Spinal cord (tissue), 10 donors: ENCODE measurements around the gene MYOCOS. TPM values are rescaled to one million over a fixed set of nuclear protein-coding genes. Genes with fewer than 3 reads are reported as not detected.

Source experiments
- DNase-seq, 6 donors: peaks; one replicate each; pipeline versions ENCODE4 v3.0.0 to v3.0.0-alpha.2; 2013 to 2015; ENCODE audit warnings: low spot score in 6 of 6, low read depth in 4 of 6
- H3K27ac ChIP-seq: one replicate; pipeline ENCODE4 v1.5.1; 2013; ENCODE audit warnings: low read depth, low read length, control low read depth
- H3K27me3 ChIP-seq: one replicate; pipeline ENCODE4 v1.6.1; 2013; ENCODE audit warnings: low read length; ENCODE audit not compliant: control insufficient read depth, insufficient read depth
- H3K36me3 ChIP-seq: one replicate; pipeline ENCODE4 v1.6.1; 2013; ENCODE audit warnings: low read length; ENCODE audit not compliant: control insufficient read depth, insufficient read depth
- H3K4me1 ChIP-seq: one replicate; pipeline ENCODE4 v1.6.1; 2013; ENCODE audit warnings: low read length; ENCODE audit not compliant: control insufficient read depth, insufficient read depth
- H3K4me3 ChIP-seq: one replicate; pipeline ENCODE4 v1.5.1; 2013; ENCODE audit warnings: low read depth, low read length, control low read depth
- H3K9me3 ChIP-seq: one replicate; pipeline ENCODE4 v1.6.1; 2013; ENCODE audit warnings: low read length; ENCODE audit not compliant: control insufficient read depth, insufficient read depth
- WGBS: methylation state at CpG from one replicate; pipeline ENCODE4 v1.1.5; 2013; ENCODE audit warnings: missing lambda C conversion rate; ENCODE audit not compliant: insufficient coverage; 5-methylcytosine and 5-hydroxymethylcytosine counted together
- long read RNA-seq, 4 donors: transcript quantifications; one replicate each; lab custom pipeline, GENCODE V29; 2026
- polyA plus RNA-seq, 2 donors: library from polyadenylated mRNA; unstranded; fragments of 120-200 nt; gene quantifications; one replicate each; pipeline ENCODE4 v1.2.1, GENCODE V29; 2013; ENCODE audit not compliant: insufficient read length in 2 of 2
- total RNA-seq, 2 donors: library from RNA; depleted of rRNA in 1 of 2; stranded (reverse); fragments of 120-200 nt in 1 of 2; fragments of >200 nt in 1 of 2; gene quantifications; one replicate each; pipeline versions ENCODE4 v1.2.3 to v1.2.4, GENCODE V29; 2013 to 2014
- donor health status: healthy.

Gene MYOCOS
- total RNA-seq (not detected), polyA plus RNA-seq (under 1 TPM in 1 of 2 donors, not detected in 1; 0.27 TPM)
- long read RNA-seq, donor 1, result 0 reads
- long read RNA-seq, donor 2, result 0 reads
- long read RNA-seq, donor 3, result 0 reads
- long read RNA-seq, donor 4, result 0 reads

- Histone ChIP-seq H3K4me1 (no peaks in the 10 kb centered on the region), H3K27ac (no peak within 1 kb of the TSS), H3K36me3 (no peaks in the 10 kb centered on the region), H3K9me3 (no peaks in the 10 kb centered on the region), H3K4me3 (no peak within 1 kb of the TSS), H3K27me3 (no peaks in the 10 kb centered on the region)
- WGBS, result 46% methylated on average over 5 of the region's 7 CpGs
- no peak for DNase-seq
These were observed at the start of gene MYOCOS for GRCh38 chr1:171622152-171622462. MYOCOS (plus strand) TSS chr1:171622243; CDS start chr1:171623884, 1,641 bp downstream.

- no peaks in the 10 kb centered on the region for H3K9me3 ChIP-seq
- no peak for DNase-seq
- no peaks in the 10 kb centered on the region for H3K4me1 ChIP-seq
- no peak overlapping the region for H3K4me3 ChIP-seq
- H3K36me3 ChIP-seq, result peaks cover 26% of the 10 kb centered on the region
- no CpG with 5 or more reads among the region's 1 CpG for WGBS
- H3K27me3 ChIP-seq, result no peaks in the 10 kb centered on the region
- no peak overlapping the region for H3K27ac ChIP-seq
These were observed 45.9 kb upstream of the MYOCOS start for GRCh38 chr1:171576144-171576543.

DNA sequence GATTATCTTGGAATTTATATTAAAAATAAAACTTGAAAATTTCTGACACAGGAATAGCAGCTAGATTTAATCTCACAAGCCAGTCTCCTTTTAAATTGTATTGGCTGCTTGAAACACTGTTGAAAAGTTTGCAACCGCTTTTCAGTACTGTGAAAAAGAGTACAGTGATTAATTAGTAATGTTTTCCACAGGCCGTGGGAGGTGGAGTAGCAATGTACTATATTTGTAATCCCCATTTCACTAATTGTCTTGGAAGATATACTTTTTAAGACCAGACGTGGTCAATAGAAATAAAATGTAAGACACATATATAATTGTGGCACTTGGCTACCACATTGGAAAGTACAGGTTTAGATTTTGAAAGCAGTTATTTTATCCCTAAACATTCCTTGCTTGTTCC, 40.8 kb upstream of the MYOCOS start:
- Histone ChIP-seq H3K9me3 (no peaks in the 10 kb centered on the region), H3K4me3 (no peak overlapping the region), H3K4me1 (no peaks in the 10 kb centered on the region), H3K36me3 (peaks cover 26% of the 10 kb centered on the region), H3K27ac (peak overlapping the region; percentile 12), H3K27me3 (no peaks in the 10 kb centered on the region)
- no peak for DNase-seq
- no CpG with 5 or more reads among the region's 3 CpGs for WGBS

DNA sequence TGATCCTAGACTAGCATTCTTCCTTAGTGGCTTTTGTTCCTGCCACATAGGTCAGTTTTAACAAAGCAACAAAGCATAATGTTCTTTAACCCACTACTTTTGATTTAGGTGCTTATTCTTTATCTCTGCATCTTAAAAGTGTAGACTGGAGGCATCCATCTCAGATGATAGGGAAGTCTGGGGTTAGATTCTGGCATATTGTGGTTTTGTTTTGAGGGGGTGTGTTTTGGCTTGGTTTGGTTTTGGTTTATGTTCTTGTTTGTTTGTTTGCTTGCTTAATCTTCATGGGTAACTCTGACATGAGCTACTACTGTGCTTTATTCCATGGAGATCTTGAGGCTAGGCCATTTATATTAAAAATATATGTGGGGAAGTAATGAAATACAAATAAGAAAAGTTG, 40.3 kb upstream of the MYOCOS start:
- Histone ChIP-seq H3K9me3 (no peaks in the 10 kb centered on the region), H3K36me3 (peaks cover 26% of the 10 kb centered on the region), H3K27ac (peak overlapping the region; percentile 12), H3K27me3 (no peaks in the 10 kb centered on the region), H3K4me1 (no peaks in the 10 kb centered on the region), H3K4me3 (no peak overlapping the region)
- DNase-seq, result no peak

DNA sequence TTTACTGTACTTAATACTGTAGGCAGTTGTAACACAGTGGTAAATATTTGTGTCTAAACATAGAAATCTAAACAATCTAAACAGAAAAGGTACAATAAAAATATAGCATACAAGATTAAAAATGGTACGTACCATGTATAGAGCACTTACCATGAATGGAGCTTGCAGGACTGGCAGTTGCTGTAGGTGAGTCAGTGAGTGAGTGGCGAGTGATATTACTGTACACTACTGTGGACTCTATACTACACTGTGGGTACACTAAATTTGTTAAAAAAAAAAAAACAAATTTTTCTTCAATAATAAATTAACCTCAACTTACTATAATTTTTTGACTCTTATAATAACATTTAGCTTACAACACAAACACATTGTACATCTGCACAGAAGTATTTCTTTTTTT, 39.5 kb upstream of the MYOCOS start:
- Histone ChIP-seq H3K4me1 (no peaks in the 10 kb centered on the region), H3K36me3 (peaks cover 25% of the 10 kb centered on the region), H3K27me3 (no peaks in the 10 kb centered on the region), H3K9me3 (no peaks in the 10 kb centered on the region), H3K4me3 (no peak overlapping the region), H3K27ac (peak overlapping the region; percentile 12)
- DNase-seq, result no peak
- no CpG with 5 or more reads among the region's 2 CpGs for WGBS

- no peak overlapping the region for H3K27ac ChIP-seq
- H3K27me3 ChIP-seq, result no peaks in the 10 kb centered on the region
- H3K9me3 ChIP-seq, result no peaks in the 10 kb centered on the region
- 20% methylated on average over 1 of the region's 1 CpG for WGBS
- no peaks in the 10 kb centered on the region for H3K4me1 ChIP-seq
- no peak overlapping the region for H3K4me3 ChIP-seq
- peak in 1 of 6 donors; percentile 73 for DNase-seq
- H3K36me3 ChIP-seq, result peaks cover 19% of the 10 kb centered on the region
These were observed 38.3 kb upstream of the MYOCOS start for GRCh38 chr1:171583591-171584201.

DNA sequence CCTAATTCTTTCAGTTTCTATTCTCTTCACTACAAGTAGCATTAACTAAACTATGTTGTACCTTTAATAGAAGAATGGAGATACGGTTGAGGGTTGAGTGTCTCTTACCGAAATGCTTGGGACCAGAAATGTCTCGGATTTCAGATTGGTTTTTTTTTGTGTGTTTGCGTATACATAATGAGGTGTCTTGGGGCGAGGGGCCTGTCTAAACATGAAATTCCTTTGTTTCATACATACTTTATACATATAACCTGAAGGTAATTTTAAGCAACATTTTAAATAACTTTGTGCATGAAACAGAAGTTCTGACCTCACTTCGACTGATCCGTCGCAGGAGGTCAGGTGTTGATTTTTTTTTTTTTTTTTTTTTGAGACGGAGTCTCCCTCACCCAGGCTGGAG, 36.3 kb upstream of the MYOCOS start:
- DNase-seq, result no peak
- no peaks in the 10 kb centered on the region for H3K27me3 ChIP-seq
- no peak overlapping the region for H3K27ac ChIP-seq
- no peaks in the 10 kb centered on the region for H3K4me1 ChIP-seq
- no peaks in the 10 kb centered on the region for H3K9me3 ChIP-seq
- peaks cover 23% of the 10 kb centered on the region for H3K36me3 ChIP-seq
- H3K4me3 ChIP-seq, result no peak overlapping the region
- no CpG with 5 or more reads among the region's 9 CpGs for WGBS

DNA sequence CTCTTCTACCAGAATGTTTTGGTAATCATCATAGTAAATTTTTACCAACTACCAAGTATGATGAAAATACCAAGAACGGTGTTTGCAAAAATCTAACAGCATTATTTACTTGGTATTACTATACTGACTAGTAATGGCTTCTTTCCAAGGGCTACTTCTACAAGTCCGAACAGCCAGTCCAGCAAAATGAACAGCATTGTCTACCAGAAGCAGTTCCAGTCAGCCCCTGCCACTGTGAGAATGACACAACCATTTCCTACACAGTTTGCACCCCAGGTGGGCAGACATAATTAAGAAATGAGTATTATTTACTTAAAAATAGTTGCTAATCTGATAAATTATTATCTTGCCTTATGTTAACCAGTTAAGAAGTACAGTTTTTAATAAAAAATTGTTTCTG, 33.8 kb upstream of the MYOCOS start:
- DNase-seq, result no peak
- Histone ChIP-seq H3K4me3 (no peak overlapping the region), H3K4me1 (no peaks in the 10 kb centered on the region), H3K27me3 (no peaks in the 10 kb centered on the region), H3K27ac (no peak overlapping the region), H3K36me3 (peaks cover 28% of the 10 kb centered on the region), H3K9me3 (no peaks in the 10 kb centered on the region)
- 100% methylated on average over 1 of the region's 2 CpGs for WGBS

DNA sequence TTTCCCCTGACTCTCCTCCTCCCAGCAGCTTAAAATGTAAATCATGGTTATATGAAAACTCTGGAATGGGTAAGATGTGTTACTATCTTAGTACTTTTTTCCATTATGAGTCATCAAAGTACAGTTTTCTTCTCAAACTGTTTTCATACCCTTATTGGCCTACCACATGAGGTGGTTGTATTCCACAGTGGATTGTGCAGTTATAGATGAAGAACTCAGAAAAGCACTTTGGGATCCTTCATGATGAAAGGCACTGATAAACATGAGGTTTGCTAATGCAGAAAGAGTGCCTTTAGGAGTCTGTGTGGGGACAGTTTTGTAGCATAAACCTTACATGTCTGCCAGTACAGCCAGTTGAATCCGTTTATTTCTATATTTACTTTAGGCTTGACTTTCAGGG, 32.0 kb upstream of the MYOCOS start:
- no peaks in the 10 kb centered on the region for H3K27me3 ChIP-seq
- peaks cover 30% of the 10 kb centered on the region for H3K36me3 ChIP-seq
- no CpG with 5 or more reads among the region's 1 CpG for WGBS
- DNase-seq, result no peak
- no peak overlapping the region for H3K27ac ChIP-seq
- H3K4me3 ChIP-seq, result no peak overlapping the region
- no peaks in the 10 kb centered on the region for H3K9me3 ChIP-seq
- no peaks in the 10 kb centered on the region for H3K4me1 ChIP-seq

GRCh38 chr1:171595324-171595723, 26.7 kb upstream of the MYOCOS start:
- Histone ChIP-seq H3K4me3 (no peak overlapping the region), H3K27me3 (no peaks in the 10 kb centered on the region), H3K9me3 (no peaks in the 10 kb centered on the region), H3K4me1 (no peaks in the 10 kb centered on the region), H3K27ac (no peak overlapping the region), H3K36me3 (peaks cover 16% of the 10 kb centered on the region)
- WGBS, result no CpG with 5 or more reads among the region's 1 CpG
- DNase-seq, result no peak
